ENCODE results near the gene BAIAP2L1.
A peak's percentile ranks its signal among the peaks of the same experiment; 100 is the strongest.

The BAIAP2L1 gene

GRCh38 chr7:98378210-98378819, 22.6 kb downstream of the BAIAP2L1 start:
- in situ Hi-C loops (cut with HindIII; ENCODE audit: low sequenced_read_pairs) = no loop called here
- no peak for TF ChIP-seq CTCF (IDR thresholded peaks at IDR 0.05; ENCODE audit: low read depth, low read length)
- H3K4me3 ChIP-seq (ENCODE audit: low read depth, low read length) = no peak overlapping the region
- DNase-seq (ENCODE audit: low read depth, low spot score) = no peak

GRCh38 chr7:98376711-98377110, 24.2 kb downstream of the BAIAP2L1 start:
- no peak overlapping the region for H3K4me3 ChIP-seq (ENCODE audit: low read depth, low read length)
- in situ Hi-C loops (cut with HindIII; ENCODE audit: low sequenced_read_pairs) = no loop called here
- no peak for TF ChIP-seq CTCF (IDR thresholded peaks at IDR 0.05; ENCODE audit: low read depth, low read length)
- no peak for DNase-seq (ENCODE audit: low read depth, low spot score)

GRCh38 chr7:98375664-98376063, 25.2 kb downstream of the BAIAP2L1 start:
- TF ChIP-seq CTCF (IDR thresholded peaks at IDR 0.05; ENCODE audit: low read depth, low read length) = no peak
- in situ Hi-C loops (cut with HindIII; ENCODE audit: low sequenced_read_pairs) = no loop called here
- H3K4me3 ChIP-seq (ENCODE audit: low read depth, low read length) = no peak overlapping the region
- no peak for DNase-seq (ENCODE audit: low read depth, low spot score)

GRCh38 chr7:98374285-98374680, 26.6 kb downstream of the BAIAP2L1 start:
- no peak for TF ChIP-seq CTCF (IDR thresholded peaks at IDR 0.05; ENCODE audit: low read depth, low read length)
- no peak for DNase-seq (ENCODE audit: low read depth, low spot score)
- no peak overlapping the region for H3K4me3 ChIP-seq (ENCODE audit: low read depth, low read length)
- in situ Hi-C loops (cut with HindIII; ENCODE audit: low sequenced_read_pairs) = no loop called here

- TF ChIP-seq CTCF (IDR thresholded peaks at IDR 0.05; ENCODE audit: low read depth, low read length) = no peak
- H3K4me3 ChIP-seq (ENCODE audit: low read depth, low read length) = no peak overlapping the region
- in situ Hi-C loops (cut with HindIII; ENCODE audit: low sequenced_read_pairs) = no loop called here
- DNase-seq (ENCODE audit: low read depth, low spot score) = peak; percentile 89
These were observed 27.9 kb downstream of the BAIAP2L1 start for GRCh38 chr7:98372993-98373392.

GRCh38 chr7:98369726-98370125, 31.2 kb downstream of the BAIAP2L1 start:
- DNase-seq (ENCODE audit: low read depth, low spot score) = no peak

More at GRCh38 chr7:98369726-98370125, 31.2 kb downstream of the BAIAP2L1 start:
- in situ Hi-C loops (cut with HindIII; ENCODE audit: low sequenced_read_pairs) = no loop called here
- TF ChIP-seq CTCF (IDR thresholded peaks at IDR 0.05; ENCODE audit: low read depth, low read length) = no peak
- no peak overlapping the region for H3K4me3 ChIP-seq (ENCODE audit: low read depth, low read length)
